Tongue (tissue), 2 donors: ENCODE measurements around the gene SSBP3. TPM values are rescaled to one million over a fixed set of nuclear protein-coding genes. Genes with fewer than 3 reads are reported as not detected.

ENCODE experiments used
- DNase-seq: peaks from one replicate; pipeline ENCODE4 v3.0.0-alpha.2; 2015
- total RNA-seq: library from RNA; depleted of rRNA; stranded (reverse); fragments of >200 nt; gene quantifications from one replicate; pipeline ENCODE4 v1.2.3, GENCODE V29; 2014

Gene SSBP3
- total RNA-seq, 1 donor from 2014 or later = 17.2 TPM

GRCh38 chr1:54283635-54284385 is 122.4 kb downstream of the SSBP3 start:
- DNase-seq = no peak

- DNase-seq = no peak
Observed at GRCh38 chr1:54282101-54282847, 123.9 kb downstream of the SSBP3 start.

- DNase-seq = no peak
Observed at GRCh38 chr1:54280651-54281050, 125.5 kb downstream of the SSBP3 start.

GRCh38 chr1:54279457-54279856 is 126.7 kb downstream of the SSBP3 start:
- DNase-seq = no peak

- no peak for DNase-seq
Observed at GRCh38 chr1:54278941-54279422, 127.2 kb downstream of the SSBP3 start.

- peak; percentile 87 for DNase-seq
Observed at GRCh38 chr1:54277451-54278341, 128.5 kb downstream of the SSBP3 start.

- DNase-seq = no peak
Observed at GRCh38 chr1:54276617-54277450, 129.4 kb downstream of the SSBP3 start.

GRCh38 chr1:54275349-54275748 is 130.8 kb downstream of the SSBP3 start:
- DNase-seq = peak; percentile 78

- no peak for DNase-seq
Observed at GRCh38 chr1:54274881-54275280, 131.3 kb downstream of the SSBP3 start.

GRCh38 chr1:54274448-54274847 is 131.7 kb downstream of the SSBP3 start:
- DNase-seq = no peak

GRCh38 chr1:54273795-54274163 is 132.4 kb downstream of the SSBP3 start:
- peak; percentile 86 for DNase-seq

- peak; percentile 96 for DNase-seq
Observed at GRCh38 chr1:54273092-54273794, 133.0 kb downstream of the SSBP3 start.

GRCh38 chr1:54272772-54273091 is 133.5 kb downstream of the SSBP3 start:
- no peak for DNase-seq

GRCh38 chr1:54272134-54272533 is 134.1 kb downstream of the SSBP3 start:
- no peak for DNase-seq

- peak; percentile 75 for DNase-seq
Observed at GRCh38 chr1:54271341-54271740, 134.9 kb downstream of the SSBP3 start.

GRCh38 chr1:54270543-54270942 is 135.7 kb downstream of the SSBP3 start:
- DNase-seq = no peak

- DNase-seq = no peak
Observed at GRCh38 chr1:54268762-54269297, 137.4 kb downstream of the SSBP3 start.

- no peak for DNase-seq
Observed at GRCh38 chr1:54267815-54268761, 138.1 kb downstream of the SSBP3 start.

GRCh38 chr1:54266908-54267307 is 139.3 kb downstream of the SSBP3 start:
- no peak for DNase-seq

GRCh38 chr1:54266195-54266594 is 140.0 kb downstream of the SSBP3 start:
- no peak for DNase-seq
